ENCODE data around the gene POLQ.
"Not testable (repeated sequence)": the region's sequence is repeated elsewhere in the genome, so short reads cannot be mapped to it uniquely, and the experiment has no call there.

The POLQ gene

GRCh38 chr3:121545574-121546455 lies at the start of gene POLQ:
Gene POLQ (minus strand): TSS chr3:121545988. CDS start chr3:121545877, 111 bp downstream.
- peak; percentile 80 for DNase-seq (ENCODE audit: low read depth)

GRCh38 chr3:121594850-121595249 lies 49.1 kb upstream of the POLQ start:
- DNase-seq (ENCODE audit: low read depth), result no peak

- not testable (repeated sequence) for DNase-seq (ENCODE audit: low read depth)
Measured at GRCh38 chr3:121593806-121594205, 48.0 kb upstream of the POLQ start.

DNA sequence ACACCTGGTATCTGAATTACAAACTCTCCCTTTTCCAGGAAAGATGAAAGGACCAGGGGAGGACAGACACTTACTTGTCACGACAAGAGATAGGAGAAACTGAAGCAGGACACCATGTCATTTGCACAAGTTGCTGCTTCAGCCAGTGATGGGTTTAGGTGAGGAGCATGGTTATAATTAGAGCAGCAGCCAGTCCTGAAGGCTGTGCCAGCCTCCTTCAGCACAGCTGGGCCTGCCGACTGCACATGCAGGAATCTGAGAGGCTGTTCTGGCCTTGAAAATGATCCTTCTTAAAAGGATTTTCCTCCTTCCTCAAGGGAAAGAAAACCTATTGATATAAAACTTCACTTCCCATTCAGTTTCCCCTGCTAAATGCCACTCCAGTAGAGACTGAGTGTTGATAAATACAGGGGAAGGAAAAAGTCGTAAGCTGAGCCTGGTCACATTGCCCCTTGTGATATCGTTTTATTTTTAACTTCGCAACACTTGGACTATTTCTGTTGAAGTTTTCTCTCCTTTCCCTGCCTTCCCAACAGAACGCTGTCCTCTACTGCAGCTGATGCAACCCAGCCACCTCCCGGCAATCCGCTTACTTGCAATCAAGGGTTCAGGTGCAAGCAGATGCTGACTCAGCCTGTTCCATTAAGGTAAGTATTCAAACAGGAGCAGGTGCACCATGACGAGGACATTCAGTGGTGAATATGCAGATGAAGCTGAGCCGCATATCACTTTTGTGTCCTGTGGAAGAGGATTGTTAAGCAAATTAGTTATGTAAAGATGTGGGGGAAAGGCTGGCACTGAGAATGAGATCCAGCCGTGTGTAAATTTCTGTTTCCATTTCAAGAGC lies 47.3 kb upstream of the POLQ start, which contains the start of gene FBXO40:
TSS of gene FBXO40 (plus strand) at position 524 of the 847 bp plus-strand sequence. CDS start 27,197 bp downstream, outside the sequence.
- no peak for DNase-seq (ENCODE audit: low read depth)

DNA sequence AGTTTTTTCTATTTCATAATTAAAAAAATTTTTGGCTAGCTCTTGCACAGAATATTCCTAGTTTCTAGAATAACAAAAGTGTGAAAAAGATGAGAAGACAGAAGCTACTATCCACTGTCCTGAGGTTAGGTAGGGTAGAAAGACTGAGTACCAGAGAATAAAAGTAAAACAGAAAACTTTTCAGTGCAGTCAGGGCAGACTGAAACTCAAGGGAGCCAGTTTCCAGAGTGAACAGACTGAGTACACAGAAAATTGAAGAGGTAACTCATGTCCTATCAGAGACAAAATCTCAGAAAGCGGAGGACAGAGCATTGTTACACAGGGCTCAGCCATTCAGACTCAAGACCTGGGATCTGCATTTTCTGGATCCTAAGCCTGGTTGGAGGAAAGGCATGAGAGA lies 38.6 kb upstream of the POLQ start:
- DNase-seq (ENCODE audit: low read depth), result no peak

DNA sequence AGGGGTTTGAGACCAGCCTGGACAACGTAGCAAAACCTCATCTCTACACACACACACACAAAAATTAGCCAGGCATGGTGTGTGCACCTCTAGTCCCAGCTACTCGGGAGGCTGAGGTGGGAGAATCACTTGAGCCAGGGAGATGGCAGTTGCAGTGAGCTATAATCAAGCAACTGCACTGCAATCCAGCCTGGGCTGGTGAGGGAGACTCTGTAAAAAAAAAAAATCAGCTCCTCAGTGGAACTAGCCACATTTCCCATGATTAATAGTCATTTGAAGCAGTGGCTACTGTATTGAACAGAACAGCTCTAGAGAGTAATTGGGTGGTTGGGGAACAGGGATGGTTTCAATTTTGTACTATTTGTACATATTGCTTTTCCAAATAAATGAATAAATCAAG lies 35.9 kb upstream of the POLQ start:
- DNase-seq (ENCODE audit: low read depth), result no peak

DNA sequence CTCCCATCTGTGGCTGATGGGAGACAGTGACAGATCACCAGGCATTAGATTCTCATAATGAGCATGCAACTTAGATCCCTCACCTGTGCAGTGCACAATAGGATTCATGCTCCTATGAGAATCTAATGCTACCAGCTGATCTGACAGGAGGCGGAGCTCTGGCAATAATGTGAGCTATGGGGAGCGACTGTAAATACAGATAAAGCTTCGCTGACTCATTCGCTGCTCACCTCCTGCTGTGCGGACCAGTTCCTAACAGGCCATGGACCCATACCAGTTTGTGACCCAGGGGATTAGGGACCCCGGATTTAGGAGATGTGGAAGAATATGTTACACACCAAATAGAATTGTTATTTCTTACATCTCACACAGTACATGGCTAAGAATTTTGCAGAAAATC lies 28.7 kb upstream of the POLQ start:
- no peak for DNase-seq (ENCODE audit: low read depth)

DNA sequence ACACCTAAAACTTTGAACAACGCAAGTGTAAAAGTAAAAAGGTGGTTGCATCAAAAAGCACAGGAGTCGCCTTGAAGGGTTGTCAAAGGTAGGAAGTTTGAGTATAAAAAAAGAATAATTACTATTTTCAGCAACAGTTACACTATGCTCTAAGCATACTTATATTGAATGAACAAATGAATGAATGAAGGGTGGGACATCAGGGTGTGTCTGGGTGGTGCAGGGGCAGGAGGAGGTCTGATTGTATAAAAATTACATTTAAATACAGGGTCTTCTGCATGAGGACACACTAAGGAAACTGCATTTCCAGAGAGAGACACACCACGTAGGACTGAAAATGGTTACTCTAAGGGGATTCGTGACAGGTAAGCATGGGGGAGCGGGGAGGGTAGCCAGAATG lies 21.9 kb upstream of the POLQ start, which contains the start of gene ARGFX:
TSS of gene ARGFX (plus strand) at position 301 of the 400 bp plus-strand sequence. CDS start 2,765 bp downstream, outside the sequence.
- DNase-seq (ENCODE audit: low read depth), result no peak

GRCh38 chr3:121566773-121567172 lies 21.0 kb upstream of the POLQ start:
- DNase-seq (ENCODE audit: low read depth), result no peak

GRCh38 chr3:121562148-121562547 lies 16.4 kb upstream of the POLQ start:
- DNase-seq (ENCODE audit: low read depth), result no peak

DNA sequence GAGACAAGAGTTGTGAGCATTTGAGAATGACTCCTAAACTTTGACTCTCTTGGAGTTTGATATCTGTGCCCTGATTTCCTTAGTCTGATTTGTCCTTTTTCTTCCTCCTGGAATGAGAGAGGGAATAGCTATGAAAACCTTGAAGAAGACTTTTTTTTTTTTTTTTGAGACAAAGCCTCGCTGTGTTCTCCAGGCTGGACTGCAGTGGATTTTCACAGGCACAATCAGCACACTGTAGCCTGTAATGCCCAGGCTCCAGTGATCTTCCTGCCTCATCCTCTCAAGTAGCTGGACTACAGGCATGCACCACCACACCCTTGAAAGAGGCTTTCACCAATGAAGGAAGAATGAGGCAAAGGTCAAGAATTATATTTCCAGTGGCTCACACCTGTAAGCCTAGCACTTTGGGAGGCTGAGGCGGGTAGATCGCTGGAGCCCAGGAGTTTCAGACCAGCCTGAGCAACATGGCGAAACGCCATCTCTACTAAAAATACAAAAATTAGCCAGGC lies 11.7 kb upstream of the POLQ start:
- DNase-seq (ENCODE audit: low read depth), result no peak

DNA sequence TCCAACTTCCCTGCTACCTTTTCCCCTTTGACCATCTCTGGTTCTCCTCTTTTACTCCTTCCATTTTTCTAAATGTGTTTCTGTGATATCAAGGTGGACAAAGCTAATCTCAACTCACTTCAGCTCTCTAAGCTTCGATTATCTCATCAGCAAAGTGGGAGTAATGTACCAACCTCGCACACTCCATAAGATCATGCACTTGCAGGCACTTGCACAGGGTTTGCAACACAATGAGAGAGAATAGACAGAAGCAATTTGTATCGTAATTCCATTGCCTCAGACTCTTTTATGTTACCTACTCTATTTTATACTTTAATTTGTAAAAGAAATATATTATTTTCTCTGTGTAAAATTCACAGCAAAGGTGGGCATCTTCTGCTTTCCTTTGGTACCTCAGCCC lies 7.0 kb upstream of the POLQ start:
- DNase-seq (ENCODE audit: low read depth), result no peak

DNA sequence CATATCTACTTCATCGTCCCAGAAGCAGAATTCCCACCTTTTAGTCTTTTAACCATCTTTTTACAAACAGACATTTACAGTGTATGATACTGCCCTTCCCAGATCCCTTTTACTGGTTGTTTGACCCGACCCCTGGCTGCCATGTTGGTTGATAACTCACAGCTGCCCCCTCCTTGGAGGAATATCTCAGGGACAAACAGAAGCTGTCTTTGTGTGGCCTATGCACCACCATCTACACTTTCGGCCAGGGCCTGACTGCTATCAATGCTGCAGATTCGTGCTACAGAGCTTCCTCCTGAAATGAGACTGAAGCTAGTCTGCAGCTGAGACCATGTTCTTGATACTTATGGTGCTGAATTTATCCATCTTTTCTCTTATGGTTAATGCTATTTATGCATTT lies 6.6 kb upstream of the POLQ start:
- DNase-seq (ENCODE audit: low read depth), result no peak

DNA sequence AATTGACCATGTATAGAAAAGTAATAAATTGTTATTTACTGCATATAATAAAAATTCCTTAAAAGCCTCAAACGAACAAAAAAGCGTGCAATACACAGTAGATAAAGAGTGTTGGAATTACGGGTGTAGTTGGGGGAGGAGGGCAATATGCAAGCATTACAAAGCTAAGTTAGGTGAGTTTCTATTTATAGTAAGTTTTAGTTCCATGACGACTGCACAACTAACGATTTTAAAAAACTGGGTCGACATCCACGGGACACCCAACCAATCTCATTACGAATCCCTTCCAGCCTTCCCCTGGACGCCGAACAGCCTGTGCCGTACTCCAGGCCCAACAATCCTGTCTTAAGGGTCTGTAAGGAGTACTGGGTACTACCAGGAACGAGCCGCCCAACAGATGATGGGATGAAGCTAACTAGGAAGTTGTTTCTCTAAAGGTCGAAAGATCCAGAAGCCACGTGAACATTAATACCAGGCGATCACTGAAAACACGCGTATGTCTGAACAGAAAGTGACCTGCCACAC lies 677 bp downstream of the POLQ start:
- no peak for DNase-seq (ENCODE audit: low read depth)

- no peak for DNase-seq (ENCODE audit: low read depth)
Measured at GRCh38 chr3:121542924-121543323, 2.9 kb downstream of the POLQ start.

DNA sequence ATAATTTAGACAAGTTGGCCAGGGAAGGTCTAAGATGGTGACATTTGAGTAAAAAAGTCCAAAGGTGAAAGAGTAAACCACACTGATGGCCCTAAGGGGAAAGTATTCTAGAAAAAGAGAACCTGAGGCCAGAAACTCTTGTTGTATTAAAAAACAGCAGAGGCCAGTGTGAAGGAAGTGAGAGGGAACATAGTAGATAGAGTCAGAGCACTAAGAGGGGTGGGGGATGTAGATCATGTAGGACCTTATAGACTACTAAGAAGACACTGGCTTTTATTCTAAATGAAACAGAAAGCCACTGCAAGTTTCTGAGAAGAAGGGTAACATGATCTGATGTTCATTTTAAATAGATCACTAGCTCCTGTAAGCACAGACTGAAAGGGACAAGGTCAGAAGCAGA lies 14.5 kb downstream of the POLQ start:
- no peak for DNase-seq (ENCODE audit: low read depth)

GRCh38 chr3:121529308-121529707 lies 16.5 kb downstream of the POLQ start:
- DNase-seq (ENCODE audit: low read depth), result no peak

GRCh38 chr3:121520510-121520909 lies 25.3 kb downstream of the POLQ start:
- DNase-seq (ENCODE audit: low read depth), result no peak

GRCh38 chr3:121517953-121518655 lies 27.7 kb downstream of the POLQ start:
- no peak for DNase-seq (ENCODE audit: low read depth)

DNA sequence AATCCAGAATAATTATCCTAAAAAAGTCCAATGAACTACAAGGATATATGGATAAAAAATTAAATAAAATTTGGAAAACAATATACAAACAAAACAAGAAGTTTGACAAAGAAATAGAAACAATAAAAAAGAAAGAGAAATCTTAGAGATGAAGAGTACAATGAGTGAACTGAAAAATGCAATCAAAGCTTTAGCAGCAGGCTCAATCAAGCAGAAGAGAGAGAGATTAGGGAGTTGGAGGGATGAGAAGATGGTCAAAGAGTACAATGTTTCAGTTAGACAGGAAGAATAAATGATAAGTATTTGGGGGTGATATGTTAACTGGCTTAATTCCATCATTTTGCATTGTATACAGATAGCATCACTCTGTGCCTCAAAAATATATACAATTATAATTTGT lies 29.9 kb downstream of the POLQ start:
- DNase-seq (ENCODE audit: low read depth), result no peak

DNA sequence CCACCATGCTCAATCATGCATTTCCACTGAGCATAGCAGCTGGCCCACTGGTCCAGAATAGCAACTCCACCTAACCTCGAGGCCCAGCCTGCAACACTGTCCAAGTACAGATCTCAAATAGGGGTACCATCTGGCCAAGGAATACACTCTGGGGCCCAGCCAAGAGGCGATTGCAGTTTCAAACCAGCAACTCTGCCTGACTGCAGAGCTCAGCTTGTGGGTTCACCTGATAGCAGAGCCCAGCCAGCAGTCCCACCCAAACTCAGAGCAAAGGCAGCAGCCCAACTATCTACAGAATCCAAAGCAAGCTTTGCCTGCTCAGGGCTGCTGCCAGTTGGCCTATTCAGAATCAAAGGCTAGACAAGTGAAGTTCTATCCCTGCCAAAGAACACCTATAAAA lies 30.5 kb downstream of the POLQ start:
- DNase-seq (ENCODE audit: low read depth), result no peak

DNA sequence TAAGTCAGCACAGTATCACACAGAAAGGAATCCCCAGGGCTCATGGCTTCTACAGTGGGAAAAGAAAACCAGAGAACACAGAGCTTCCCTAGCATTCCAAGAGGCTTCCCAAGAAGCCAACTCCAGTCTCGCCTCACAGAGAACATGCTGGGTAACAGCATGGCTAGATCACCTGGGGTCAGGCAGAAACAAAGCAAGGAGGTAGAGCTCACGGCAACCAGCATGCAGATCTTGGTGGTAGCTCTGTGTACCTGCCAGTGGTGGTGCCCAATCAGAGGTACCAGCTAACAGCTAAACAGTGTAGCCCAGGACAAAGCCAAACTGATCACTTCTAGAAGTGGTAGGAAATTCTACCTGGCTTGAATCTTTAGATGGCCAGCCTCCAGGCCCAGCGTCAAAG lies 31.3 kb downstream of the POLQ start:
- DNase-seq (ENCODE audit: low read depth), result no peak

All from activated T-cell treated with anti-CD3 and anti-CD28 coated beads for 24 hours (primary cell).